ENCODE measurements around the gene FBN1.

Gene FBN1

DNA sequence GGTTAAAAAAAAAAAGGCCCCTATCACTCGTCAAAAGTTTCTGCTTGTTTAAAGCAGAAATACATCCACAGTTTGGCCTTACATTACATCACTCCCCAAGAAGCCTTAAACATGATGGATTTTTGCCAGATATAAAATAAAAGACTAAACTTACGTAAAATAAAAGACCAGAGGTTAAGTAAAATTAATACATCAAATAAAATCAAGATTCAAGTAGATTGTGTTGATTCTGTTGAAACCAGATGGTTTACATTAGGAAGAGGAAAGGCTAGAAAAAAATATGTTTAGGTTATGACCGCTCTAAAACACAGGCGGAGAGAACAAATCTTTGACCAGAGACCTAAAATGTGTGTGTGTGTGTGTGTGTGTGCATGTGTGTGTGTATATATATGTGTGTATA, 210.2 kb downstream of the FBN1 start:
- TF ChIP-seq, protein P1, sequence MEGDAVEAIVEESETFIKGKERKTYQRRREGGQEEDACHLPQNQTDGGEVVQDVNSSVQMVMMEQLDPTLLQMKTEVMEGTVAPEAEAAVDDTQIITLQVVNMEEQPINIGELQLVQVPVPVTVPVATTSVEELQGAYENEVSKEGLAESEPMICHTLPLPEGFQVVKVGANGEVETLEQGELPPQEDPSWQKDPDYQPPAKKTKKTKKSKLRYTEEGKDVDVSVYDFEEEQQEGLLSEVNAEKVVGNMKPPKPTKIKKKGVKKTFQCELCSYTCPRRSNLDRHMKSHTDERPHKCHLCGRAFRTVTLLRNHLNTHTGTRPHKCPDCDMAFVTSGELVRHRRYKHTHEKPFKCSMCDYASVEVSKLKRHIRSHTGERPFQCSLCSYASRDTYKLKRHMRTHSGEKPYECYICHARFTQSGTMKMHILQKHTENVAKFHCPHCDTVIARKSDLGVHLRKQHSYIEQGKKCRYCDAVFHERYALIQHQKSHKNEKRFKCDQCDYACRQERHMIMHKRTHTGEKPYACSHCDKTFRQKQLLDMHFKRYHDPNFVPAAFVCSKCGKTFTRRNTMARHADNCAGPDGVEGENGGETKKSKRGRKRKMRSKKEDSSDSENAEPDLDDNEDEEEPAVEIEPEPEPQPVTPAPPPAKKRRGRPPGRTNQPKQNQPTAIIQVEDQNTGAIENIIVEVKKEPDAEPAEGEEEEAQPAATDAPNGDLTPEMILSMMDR (IDR thresholded peaks at IDR 0.05; ENCODE audit: extremely low read depth, missing control alignments) = no peak
- DNase-seq (ENCODE audit: low spot score) = no peak

DNA sequence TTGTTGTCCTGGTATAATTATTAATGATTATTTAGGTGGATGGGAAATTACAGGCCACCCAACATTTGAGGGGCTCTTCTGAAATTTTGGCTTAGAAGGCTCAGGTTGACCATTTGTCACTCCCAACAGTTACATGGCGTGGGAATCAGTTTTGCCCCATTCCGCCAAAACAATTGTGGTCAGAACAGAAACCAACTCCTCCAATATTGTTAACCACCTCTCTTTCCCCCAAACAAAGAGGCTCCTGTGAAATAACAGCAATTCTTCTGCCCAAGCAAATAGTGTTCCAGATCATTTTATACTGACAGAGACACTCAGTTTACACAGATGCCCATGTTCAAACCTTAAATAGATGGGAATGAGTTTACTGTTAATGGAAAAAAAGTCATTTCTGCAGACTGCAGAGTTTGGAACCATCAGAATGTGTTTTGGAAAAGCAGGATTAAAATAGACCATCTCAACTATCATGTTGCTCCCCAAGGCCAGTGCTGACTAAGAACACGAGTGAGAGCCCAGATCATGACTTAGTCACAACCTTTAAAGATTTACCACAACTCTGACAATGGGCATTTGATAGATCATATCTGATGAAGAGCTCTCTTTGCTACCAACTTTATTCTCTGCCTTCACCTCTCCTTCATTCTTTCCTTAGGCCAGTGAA, 212.2 kb downstream of the FBN1 start:
- DNase-seq (ENCODE audit: low spot score) = peak; percentile 13
- TF ChIP-seq, protein P1 (IDR thresholded peaks at IDR 0.05; ENCODE audit: extremely low read depth, missing control alignments) = no peak

DNA sequence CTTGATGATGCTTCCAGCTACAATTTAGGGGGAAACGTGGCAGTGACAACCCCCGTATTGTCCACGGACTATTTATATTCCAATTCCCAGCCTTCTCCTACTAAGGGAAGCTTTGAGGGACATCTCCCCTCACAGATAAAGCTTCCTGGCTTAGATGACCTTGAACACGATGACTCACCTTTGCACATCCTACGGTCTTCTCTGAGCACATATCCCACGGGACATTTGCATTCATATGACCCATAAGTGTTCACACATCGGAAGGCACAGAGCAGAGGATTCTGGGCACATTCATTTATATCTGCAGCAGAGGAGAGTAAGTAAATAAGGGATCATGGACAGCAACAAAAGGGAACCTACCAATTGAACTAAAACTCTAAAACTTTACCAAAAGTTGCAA, 212.8 kb downstream of the FBN1 start:
- DNase-seq (ENCODE audit: low spot score) = no peak
- TF ChIP-seq, protein P1 (IDR thresholded peaks at IDR 0.05; ENCODE audit: extremely low read depth, missing control alignments) = no peak

DNA sequence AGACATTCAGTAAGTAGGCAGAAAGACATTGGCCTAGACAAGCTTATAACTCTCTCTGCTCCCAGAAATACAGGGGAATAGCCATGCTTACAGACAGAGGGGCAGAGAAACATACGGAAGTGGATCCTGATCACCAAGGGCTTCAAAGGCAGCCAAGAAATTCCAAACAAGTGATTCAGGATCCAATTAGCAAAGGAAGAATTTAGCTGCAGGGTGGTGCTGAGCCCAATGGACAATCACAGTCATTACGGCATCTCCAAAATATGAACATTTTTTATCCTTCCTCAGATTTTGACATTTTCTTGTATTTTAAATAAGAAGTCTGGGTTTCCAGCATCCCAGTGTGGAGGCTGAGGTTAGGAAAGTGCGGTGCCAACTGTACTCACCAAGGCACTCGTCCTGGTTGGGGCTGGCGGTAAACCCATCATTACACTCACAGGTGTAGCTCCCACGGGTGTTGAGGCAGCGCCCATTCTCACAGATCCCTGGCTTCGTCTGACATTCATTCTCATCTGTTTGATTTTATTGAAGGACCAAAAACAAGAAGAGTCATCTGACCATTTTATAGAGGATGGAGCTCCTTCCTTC, 217.5 kb downstream of the FBN1 start:
- TF ChIP-seq, protein P1 (IDR thresholded peaks at IDR 0.05; ENCODE audit: extremely low read depth, missing control alignments) = no peak
- no peak for DNase-seq (ENCODE audit: low spot score)

DNA sequence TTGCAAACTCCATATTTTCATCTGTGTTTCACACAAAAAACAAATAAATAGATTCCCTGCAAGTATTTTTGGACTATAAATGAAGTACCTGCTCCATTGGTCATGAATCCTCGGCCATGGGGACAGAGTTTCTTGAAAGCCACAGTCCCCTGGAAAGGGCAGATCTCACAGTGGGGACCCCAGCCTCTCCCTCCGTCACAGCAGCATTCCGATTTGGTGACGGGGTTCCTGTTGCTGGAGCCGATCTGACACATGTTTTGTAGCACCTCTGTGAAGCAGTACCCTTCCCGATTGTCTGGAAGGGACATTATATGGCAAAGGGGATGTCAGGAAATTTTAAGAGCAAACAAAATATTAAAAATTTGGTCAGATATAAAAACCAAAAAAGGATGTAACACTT, 218.0 kb downstream of the FBN1 start:
- no peak for DNase-seq (ENCODE audit: low spot score)
- TF ChIP-seq, protein P1 (IDR thresholded peaks at IDR 0.05; ENCODE audit: extremely low read depth, missing control alignments) = no peak

DNA sequence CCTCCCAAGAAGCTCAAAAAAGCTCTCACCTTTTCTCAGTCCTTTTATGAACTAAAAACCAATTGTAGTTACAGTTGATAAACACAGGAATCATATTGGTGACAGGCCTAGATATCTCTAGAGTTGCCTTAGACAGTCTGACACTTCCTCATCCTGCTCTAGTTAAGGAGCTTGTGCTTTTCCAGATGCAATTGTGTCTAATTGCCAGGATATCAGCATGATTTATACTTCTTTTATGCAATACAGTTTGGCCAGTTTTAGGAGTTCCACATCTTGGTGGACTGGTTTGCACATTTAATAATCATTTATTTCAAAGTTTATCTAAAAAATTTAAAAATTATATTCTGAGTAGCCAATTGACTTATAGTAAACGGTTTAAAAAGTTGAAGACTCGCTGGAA, 218.6 kb downstream of the FBN1 start:
- TF ChIP-seq, protein P1 (IDR thresholded peaks at IDR 0.05; ENCODE audit: extremely low read depth, missing control alignments) = no peak
- no peak for DNase-seq (ENCODE audit: low spot score)

DNA sequence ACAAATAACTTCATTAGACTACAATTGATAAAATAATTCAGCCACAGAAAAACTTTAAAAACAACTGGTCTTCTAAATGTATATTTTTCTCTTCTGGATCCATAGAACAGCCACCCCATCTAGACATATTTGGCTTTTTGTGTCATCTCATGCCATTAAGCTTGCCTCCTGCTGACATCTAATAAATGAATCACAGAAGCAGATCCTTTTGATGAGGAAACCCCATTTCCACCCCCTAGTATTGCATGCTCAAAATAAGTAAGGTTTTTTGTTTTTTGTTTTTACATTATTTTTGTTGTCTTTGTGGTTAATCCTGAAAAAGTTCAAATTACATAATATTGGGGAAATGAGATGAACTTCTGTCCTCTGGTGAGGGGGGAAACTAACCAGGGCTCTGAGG, 219.5 kb downstream of the FBN1 start:
- DNase-seq (ENCODE audit: low spot score) = no peak
- TF ChIP-seq, protein P1 (IDR thresholded peaks at IDR 0.05; ENCODE audit: extremely low read depth, missing control alignments) = no peak
